ENCODE measurements around the gene SEC14L5.

GRCh38 chr16:5066511-5066910 is 108.4 kb downstream of the SEC14L5 start:
- no peak for TF ChIP-seq FOSL1 (IDR thresholded peaks at IDR 0.05; ENCODE audit: low read depth)
- TF ChIP-seq YY1 (IDR thresholded peaks at IDR 0.05; ENCODE audit: extremely low read depth, insufficient replicate concordance, low read depth, low read length), result no peak
- TF ChIP-seq CTCF (IDR thresholded peaks at IDR 0.05 in 2 of 3, conservative IDR thresholded peaks at IDR 0.05 in 1 of 3; ENCODE audit: borderline replicate concordance in 1 of 3, insufficient read depth in 1 of 3, low read depth in 2 of 3, low read length in 2 of 3), result no peak
- TF ChIP-seq POLR2AphosphoS5 (IDR thresholded peaks at IDR 0.05; ENCODE audit: low read depth, low read length), result no peak
- TF ChIP-seq EGR1 (IDR thresholded peaks at IDR 0.05; ENCODE audit: low read depth), result no peak
- no peak for TF ChIP-seq SIN3A (IDR thresholded peaks at IDR 0.05; ENCODE audit: low read depth)
